K562 (cell line): ENCODE measurements around the gene CNDP2. TPM values are rescaled to one million over a fixed set of nuclear protein-coding genes. Genes with fewer than 3 reads are reported as not detected.

Experiments used
- ATAC-seq: fragments of 200-7000 bp; cut with Tn5 transposase; 3 replicates; pipeline ENCODE4 v1.9.1; 2020; ENCODE audit warnings: moderate library complexity
- BruUV-seq: library from RNA; stranded (reverse); fragments of 400-500 nt; replicated peaks from 2 replicates; lab custom pipeline; 2021; lab: Mats Ljungman, UMichigan
- CTCF ChIA-PET: fragments of 300-600 bp; formaldehyde crosslinking; extraction: SDS; loops from one replicate; lab custom pipeline; 2021; ENCODE audit warnings: low intra/inter-chr PET ratio; lab: Yijun Ruan, JAX
- POLR2A ChIA-PET: fragments of 300-600, 350-650 bp; sonication (Branson Sonifier 250); formaldehyde crosslinking; extraction: SDS; loops from one replicate; lab custom pipeline; 2021; ENCODE audit warnings: antibody characterized with exemption, inconsistent platforms; lab: Yijun Ruan, JAX
- DNase-seq, 4 experiments: peaks; one replicate each; pipeline versions ENCODE4 v3.0.0 to v3.0.0-alpha.2; 2011 to 2018; ENCODE audit warnings: low spot score in 3 of 4, mixed read lengths in 3 of 4; ENCODE audit errors: extremely low read depth in 1 of 4
- FAIRE-seq: peaks from 2 replicates; lab custom pipeline; 2011; peaks lifted over from hg19 to GRCh38; lab: Jason Lieb, UNC
- H2AFZ ChIP-seq: 2 replicates; pipeline ENCODE4 v1.6.0; 2011; ENCODE audit warnings: low read depth, low read length, control low read depth, inconsistent platforms
- H3K27ac ChIP-seq: fragments of 200-600 bp; 3 replicates; pipeline ENCODE4 v1.8.0; 2011; ENCODE audit warnings: low read depth, mild to moderate bottlenecking, control low read depth, inconsistent platforms, low read length, moderate library complexity, mixed read lengths; ENCODE audit errors: extremely low read depth
- H3K27me3 ChIP-seq, 2 experiments: fragments of 300-600 bp in 1 of 2; 2 replicates in 1 of 2; 3 replicates in 1 of 2; pipeline versions ENCODE4 v1.6.0 to v1.8.0; 2011; ENCODE audit warnings: inconsistent platforms in 2 of 2, low read length in 2 of 2, mild to moderate bottlenecking in 1 of 2, mixed read lengths in 1 of 2, moderate library complexity in 1 of 2; ENCODE audit not compliant: control insufficient read depth in 2 of 2, insufficient read depth in 2 of 2
- H3K36me3 ChIP-seq: fragments of 300-600 bp; 3 replicates; pipeline ENCODE4 v1.8.0; 2011; ENCODE audit warnings: mild to moderate bottlenecking, low read length, inconsistent platforms; ENCODE audit not compliant: control insufficient read depth, insufficient read depth
- H3K4me1 ChIP-seq, 2 experiments: fragments of 200-600 bp in 1 of 2; replicated peaks in 1 of 2; 2 replicates in 1 of 2; 3 replicates in 1 of 2; pipeline versions ENCODE4 v1.5.1 to v1.8.0; 2011; ENCODE audit warnings: inconsistent platforms in 2 of 2, low read length in 2 of 2, mild to moderate bottlenecking in 1 of 2, mixed read lengths in 1 of 2, moderate library complexity in 1 of 2; ENCODE audit not compliant: control insufficient read depth in 2 of 2, insufficient read depth in 2 of 2
- H3K4me2 ChIP-seq: 2 replicates; pipeline ENCODE4 v1.6.1; 2011; ENCODE audit warnings: low read length, control low read depth, inconsistent platforms, mixed read lengths; ENCODE audit not compliant: insufficient read depth
- H3K4me3 ChIP-seq: fragments of 200-600 bp; sonication (generic), shearing (Covaris generic); 2 replicates; pipeline ENCODE4 v1.5.1; 2016; ENCODE audit warnings: control low read depth, inconsistent platforms
- H3K79me2 ChIP-seq: fragments of 200-600 bp; 3 replicates; pipeline ENCODE4 v1.8.0; 2011; ENCODE audit warnings: low read length, inconsistent platforms; ENCODE audit not compliant: control insufficient read depth, insufficient read depth
- H3K9ac ChIP-seq, 2 experiments: 2 replicates each; pipeline versions ENCODE4 v1.6.0 to v1.6.1; 2011; ENCODE audit warnings: low read depth in 2 of 2, low read length in 2 of 2, control low read depth in 1 of 2, inconsistent platforms in 1 of 2, mild to moderate bottlenecking in 1 of 2, mixed read lengths in 1 of 2; ENCODE audit not compliant: insufficient read depth in 1 of 2
- H3K9me1 ChIP-seq: one replicate; pipeline ENCODE4 v1.6.0; 2011; ENCODE audit warnings: inconsistent platforms, mild to moderate bottlenecking, low read length, moderate library complexity; ENCODE audit not compliant: control insufficient read depth, insufficient read depth
- H3K9me3 ChIP-seq: replicated peaks from 2 replicates; pipeline ENCODE4 v1.5.1; 2011; ENCODE audit warnings: low read depth, low read length, inconsistent platforms; ENCODE audit not compliant: control insufficient read depth, insufficient read depth
- H4K20me1 ChIP-seq: replicated peaks from 2 replicates; pipeline ENCODE4 v1.6.1; 2011; ENCODE audit warnings: low read length, inconsistent platforms, mixed read lengths; ENCODE audit not compliant: control insufficient read depth, insufficient read depth
- ADNP ChIP-seq: fragments of 200-800 bp; sonication (Bioruptor generic); IDR thresholded peaks from 2 replicates; pipeline ENCODE4 v1.6.1; 2016; ENCODE audit warnings: missing genetic modification characterization, missing compliant biosample characterization
- FOXJ3 ChIP-seq: sonication (generic); formaldehyde crosslinking; IDR thresholded peaks from 2 replicates; pipeline ENCODE4 v1.4.0; 2020; ENCODE audit warnings: mild to moderate bottlenecking, missing genetic modification reagents
- HDAC8 ChIP-seq: fragments of 450-650 bp; IDR thresholded peaks from 2 replicates; pipeline ENCODE4 v1.6.1; 2016; ENCODE audit warnings: mild to moderate bottlenecking, missing genetic modification characterization, moderate library complexity, missing compliant biosample characterization
- LEF1 ChIP-seq: fragments of 450-650 bp; IDR thresholded peaks from 2 replicates; pipeline ENCODE4 v1.6.1; 2016; ENCODE audit warnings: mild to moderate bottlenecking
- PURB ChIP-seq: sonication (generic); formaldehyde crosslinking; IDR thresholded peaks from 2 replicates; pipeline ENCODE4 v1.9.0; 2021; ENCODE audit warnings: low read depth, mild to moderate bottlenecking, missing genetic modification reagents
- SOX6 ChIP-seq: fragments of 450-650 bp; IDR thresholded peaks from 2 replicates; pipeline ENCODE4 v1.6.1; 2014; ENCODE audit warnings: mild to moderate bottlenecking
- SP1 ChIP-seq: sonication (generic); formaldehyde crosslinking; IDR thresholded peaks from 2 replicates; pipeline ENCODE4 v1.8.1; 2022; ENCODE audit warnings: mild to moderate bottlenecking, missing genetic modification reagents
- STAG1 ChIP-seq: sonication (generic); formaldehyde crosslinking; IDR thresholded peaks from 2 replicates; pipeline ENCODE4 v1.5.0; 2020; ENCODE audit warnings: missing genetic modification reagents, borderline replicate concordance
- TCF7 ChIP-seq: sonication (generic); IDR thresholded peaks from 2 replicates; pipeline ENCODE4 v1.6.1; 2016; ENCODE audit warnings: antibody characterized with exemption, borderline replicate concordance
- ZNF174 ChIP-seq: fragments of 250-450 bp; sonication (Bioruptor Pico); IDR thresholded peaks from 2 replicates; pipeline ENCODE4 v1.4.0; 2020; ENCODE audit warnings: mild to moderate bottlenecking
- ZNF274 ChIP-seq: IDR thresholded peaks from 2 replicates; pipeline ENCODE4 v1.6.1; 2011; ENCODE audit warnings: low read depth, mild to moderate bottlenecking, low read length, moderate library complexity, borderline replicate concordance
- ZNF764 ChIP-seq: fragments of 250-450 bp; sonication (Bioruptor Pico); IDR thresholded peaks from 2 replicates; pipeline ENCODE4 v1.4.0; 2020; ENCODE audit warnings: low read depth, mild to moderate bottlenecking, moderate library complexity
- WGBS: fragments of 100-300 bp; shearing (Covaris generic); methylation state at CpG from one replicate; pipeline ENCODE4 v1.1.6; 2016; ENCODE audit warnings: low coverage, mixed read lengths; ENCODE audit not compliant: insufficient coverage; ENCODE audit errors: missing lambda C conversion rate; 5-methylcytosine and 5-hydroxymethylcytosine counted together
- in situ Hi-C: fragments of 300-500 bp; cut with MboI; formaldehyde crosslinking; loops from 4 replicates; pipeline ENCODE4 v1.15.0; 2018; ENCODE audit warnings: inconsistent platforms, mixed read lengths
- intact Hi-C: fragments of 100-400 bp; cut with micrococcal nuclease; formaldehyde crosslinking; loops from 2 replicates; pipeline ENCODE4 v1.14.2; 2022
- polyA plus RNA-seq, 8 experiments: library from polyadenylated mRNA; depleted of rRNA in 4 of 8; stranded (reverse) in 5 of 8; unstranded in 3 of 8; fragments of >200 nt; fragmentation: Nextera tagmentation in 2 of 8; fragmentation: Illumina TruSeq in 1 of 8; extraction: Ambion mirVana in 2 of 8; extraction: Trizol in 1 of 8; gene quantifications; 2 replicates each; pipeline versions ENCODE4 v1.2.1 to v1.2.3, GENCODE V29; 2011 to 2014; ENCODE audit warnings: inconsistent platforms in 1 of 8, missing spikeins in 1 of 8
- total RNA-seq, 7 experiments: library from RNA; depleted of rRNA in 6 of 7; stranded (reverse); fragments of >200 nt in 6 of 7; fragmentation: Illumina TruSeq in 2 of 7; extraction: Trizol in 2 of 7; gene quantifications; 2 replicates each; pipeline versions ENCODE4 v1.2.1 to v1.2.3, GENCODE V29; 2011 to 2021; ENCODE audit warnings: low replicate concordance in 1 of 7
- TF ChIP-seq, protein P1 (sequence below): fragments of 250-450 bp; sonication (Bioruptor Pico); IDR thresholded peaks from 2 replicates; pipeline ENCODE4 v1.6.1; 2021; ENCODE audit warnings: mild to moderate bottlenecking
- TF ChIP-seq, protein P2 (sequence below), 2 experiments: fragments of 450-650 bp in 1 of 2; sonication (generic) in 1 of 2; formaldehyde crosslinking in 1 of 2; IDR thresholded peaks; 2 replicates each; pipeline versions ENCODE4 v1.7.1 to v1.9.0; 2016 to 2022; ENCODE audit warnings: inconsistent platforms in 1 of 2, mild to moderate bottlenecking in 1 of 2, missing genetic modification reagents in 1 of 2

The CNDP2 gene
- total and polyA plus RNA-seq, 9 of the 15 experiments (the other 6 are each of a cell fraction or from before 2014, with no cell fraction given): 34.1 to 128 (median 53.8) TPM

DNA sequence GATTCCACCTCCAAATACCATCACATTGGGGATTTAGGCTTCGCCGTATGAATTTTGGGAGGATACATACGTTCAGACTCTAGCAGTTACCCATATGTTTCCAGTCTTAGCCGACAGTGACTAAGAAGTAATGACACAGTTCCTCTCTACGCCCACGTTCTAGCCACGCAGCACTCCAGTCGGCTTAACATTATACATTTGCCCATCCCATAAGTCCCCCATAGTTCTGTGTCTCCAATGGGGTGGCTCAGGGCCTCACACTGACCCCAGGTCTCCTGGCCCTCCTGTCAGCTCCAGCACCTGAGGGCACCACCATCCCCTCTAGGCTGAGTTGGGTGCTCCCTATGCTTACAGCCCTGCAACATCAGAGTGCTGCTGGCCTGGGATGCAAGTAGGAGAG, 18.4 kb upstream of the CNDP2 start:
- no peaks in the 10 kb centered on the region for H3K27me3 ChIP-seq
- no peak for FAIRE-seq
- intact Hi-C loops: loop anchor here (5.0 kb wide), 1 partner anchor 125 kb away; no protein-coding TSS in a partner anchor
- H3K9me1 ChIP-seq: no peaks in the 10 kb centered on the region
- H3K79me2 ChIP-seq: no peaks in the 10 kb centered on the region
- DNase-seq: no peak
- no peaks in the 10 kb centered on the region for H3K36me3 ChIP-seq
- no peaks in the 10 kb centered on the region for H3K9me3 ChIP-seq
- no peak overlapping the region for H3K9ac ChIP-seq
- ATAC-seq: no peak
- H4K20me1 ChIP-seq: no peaks in the 10 kb centered on the region
- no peak overlapping the region for H3K4me2 ChIP-seq
- no TSS peak for BruUV-seq
- in situ Hi-C loops: no loop called here
- 56% methylated on average over 5 of the region's 8 CpGs for WGBS
- CTCF ChIA-PET: no interaction called here
- no peak overlapping the region for H2AFZ ChIP-seq
- peaks cover 8 to 17% of the 10 kb centered on the region in 2 experiments; a peak in 4 of 5 replicates for H3K4me1 ChIP-seq
- no peak overlapping the region for H3K4me3 ChIP-seq
- no peak overlapping the region for H3K27ac ChIP-seq
- POLR2A ChIA-PET: interaction anchor here (1.0 kb wide), 1 partner anchor 18 kb away, joined by 3 read pairs; the partner anchor contains the start of gene CNDP2
- TF ChIP-seq SP1 (CRISPR knock-in tag) (no peak), LEF1 (no peak), STAG1 (CRISPR knock-in tag) (no peak), ZNF764 (CRISPR knock-in tag) (no peak), FOXJ3 (CRISPR knock-in tag) (no peak), HDAC8 (tag) (no peak), TCF7 (no peak), ZNF174 (CRISPR knock-in tag) (no peak), ADNP (tag) (no peak), ZNF274 (no peak), SOX6 (no peak), PURB (no peak)
- TF ChIP-seq, protein P1, sequence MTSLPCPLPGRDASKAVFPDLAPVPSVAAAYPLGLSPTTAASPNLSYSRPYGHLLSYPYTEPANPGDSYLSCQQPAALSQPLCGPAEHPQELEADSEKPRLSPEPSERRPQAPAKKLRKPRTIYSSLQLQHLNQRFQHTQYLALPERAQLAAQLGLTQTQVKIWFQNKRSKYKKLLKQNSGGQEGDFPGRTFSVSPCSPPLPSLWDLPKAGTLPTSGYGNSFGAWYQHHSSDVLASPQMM (CRISPR knock-in tag): no peak
- TF ChIP-seq, protein P2, sequence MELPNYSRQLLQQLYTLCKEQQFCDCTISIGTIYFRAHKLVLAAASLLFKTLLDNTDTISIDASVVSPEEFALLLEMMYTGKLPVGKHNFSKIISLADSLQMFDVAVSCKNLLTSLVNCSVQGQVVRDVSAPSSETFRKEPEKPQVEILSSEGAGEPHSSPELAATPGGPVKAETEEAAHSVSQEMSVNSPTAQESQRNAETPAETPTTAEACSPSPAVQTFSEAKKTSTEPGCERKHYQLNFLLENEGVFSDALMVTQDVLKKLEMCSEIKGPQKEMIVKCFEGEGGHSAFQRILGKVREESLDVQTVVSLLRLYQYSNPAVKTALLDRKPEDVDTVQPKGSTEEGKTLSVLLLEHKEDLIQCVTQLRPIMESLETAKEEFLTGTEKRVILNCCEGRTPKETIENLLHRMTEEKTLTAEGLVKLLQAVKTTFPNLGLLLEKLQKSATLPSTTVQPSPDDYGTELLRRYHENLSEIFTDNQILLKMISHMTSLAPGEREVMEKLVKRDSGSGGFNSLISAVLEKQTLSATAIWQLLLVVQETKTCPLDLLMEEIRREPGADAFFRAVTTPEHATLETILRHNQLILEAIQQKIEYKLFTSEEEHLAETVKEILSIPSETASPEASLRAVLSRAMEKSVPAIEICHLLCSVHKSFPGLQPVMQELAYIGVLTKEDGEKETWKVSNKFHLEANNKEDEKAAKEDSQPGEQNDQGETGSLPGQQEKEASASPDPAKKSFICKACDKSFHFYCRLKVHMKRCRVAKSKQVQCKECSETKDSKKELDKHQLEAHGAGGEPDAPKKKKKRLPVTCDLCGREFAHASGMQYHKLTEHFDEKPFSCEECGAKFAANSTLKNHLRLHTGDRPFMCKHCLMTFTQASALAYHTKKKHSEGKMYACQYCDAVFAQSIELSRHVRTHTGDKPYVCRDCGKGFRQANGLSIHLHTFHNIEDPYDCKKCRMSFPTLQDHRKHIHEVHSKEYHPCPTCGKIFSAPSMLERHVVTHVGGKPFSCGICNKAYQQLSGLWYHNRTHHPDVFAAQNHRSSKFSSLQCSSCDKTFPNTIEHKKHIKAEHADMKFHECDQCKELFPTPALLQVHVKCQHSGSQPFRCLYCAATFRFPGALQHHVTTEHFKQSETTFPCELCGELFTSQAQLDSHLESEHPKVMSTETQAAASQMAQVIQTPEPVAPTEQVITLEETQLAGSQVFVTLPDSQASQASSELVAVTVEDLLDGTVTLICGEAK (IDR thresholded peaks at IDR 0.05): no peak
- TF ChIP-seq, protein P2 (CRISPR knock-in tag; IDR thresholded peaks at IDR 0.05): no peak
